Stimulated activated CD4-positive, alpha-beta T cell treated with anti-CD3 and anti-CD28 coated beads, Interleukin-15, amount 100 ng/mL, for 24 hours (primary cell): Measurements from ENCODE around the gene TMEM89.

ENCODE experiments used
- DNase-seq: peaks from one replicate; pipeline ENCODE4 v3.0.0-alpha.2; 2020

The TMEM89 gene

GRCh38 chr3:48621461-48621869 is at the start of gene TMEM89:
TSS of gene TMEM89 (minus strand) at chr3:48621769. CDS start at chr3:48621756, 13 bp downstream.
- DNase-seq: no peak

- DNase-seq: no peak
Observed at GRCh38 chr3:48664929-48665328, 43.4 kb upstream of the TMEM89 start.

DNA sequence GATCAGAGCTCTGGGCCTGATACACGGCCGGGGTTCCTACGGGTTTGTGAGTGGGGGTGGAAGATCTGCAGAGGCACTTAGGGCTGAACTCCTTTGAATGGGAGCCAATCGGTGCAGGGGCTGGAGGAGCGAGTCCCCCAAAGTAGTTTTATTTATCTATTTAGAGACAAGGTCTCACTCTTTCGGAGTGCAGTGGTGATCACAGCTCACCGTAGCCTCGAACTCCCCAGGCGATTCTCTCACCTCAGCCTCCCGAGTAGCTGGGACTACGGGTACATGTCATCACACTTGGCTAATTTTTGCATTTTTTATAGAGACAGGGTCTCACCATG is 42.7 kb upstream of the TMEM89 start:
- DNase-seq: no peak

DNA sequence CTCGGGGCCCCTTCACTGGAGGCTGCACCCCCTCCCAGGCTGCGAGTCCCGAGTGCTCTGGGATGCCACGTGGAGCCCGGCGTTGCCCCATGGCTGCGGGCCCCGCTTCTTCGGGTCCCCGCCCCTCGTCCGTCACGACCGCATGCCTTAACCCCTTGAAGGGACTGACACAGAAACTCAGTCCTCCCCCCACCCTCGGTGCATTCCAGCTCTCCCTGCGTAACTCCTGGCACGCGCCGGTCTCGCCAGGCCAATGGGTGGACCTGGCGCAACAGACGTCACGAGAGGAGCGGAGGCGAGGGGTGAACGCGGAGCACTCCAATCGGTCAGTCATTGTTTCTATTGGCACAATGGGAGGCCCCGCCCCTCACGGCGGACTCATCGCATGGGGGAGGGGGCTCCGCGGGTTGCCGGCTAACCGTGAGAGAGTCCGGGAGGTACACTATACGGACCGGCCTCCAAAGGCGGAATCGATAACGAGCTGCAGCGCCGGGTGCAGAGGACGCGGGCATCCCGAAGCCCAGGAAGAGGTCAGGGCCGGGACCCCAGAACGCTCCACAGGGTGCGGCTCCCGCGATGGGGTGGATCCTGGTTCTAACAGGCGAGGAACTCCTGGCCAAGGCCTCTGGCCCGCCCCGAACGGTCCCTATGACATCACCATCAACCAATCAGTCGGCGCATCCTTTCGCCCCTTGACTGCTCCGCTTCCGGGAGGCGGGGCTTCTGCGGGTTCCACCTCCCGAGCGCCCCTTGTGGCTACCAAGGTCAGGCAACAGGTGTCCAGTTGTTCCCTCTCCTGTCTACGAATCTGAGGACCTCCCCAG is 42.1 kb upstream of the TMEM89 start:
- DNase-seq: peak; percentile 95

GRCh38 chr3:48662753-48663488 is 41.4 kb upstream of the TMEM89 start, which contains the start of gene CELSR3:
TSS of gene CELSR3 (minus strand) at chr3:48662886. CDS start at chr3:48662634, 252 bp downstream.
- DNase-seq: peak; percentile 75

GRCh38 chr3:48662145-48662752 is 40.7 kb upstream of the TMEM89 start:
- DNase-seq: no peak

GRCh38 chr3:48661501-48662144 is 40.1 kb upstream of the TMEM89 start:
- DNase-seq: peak; percentile 76

DNA sequence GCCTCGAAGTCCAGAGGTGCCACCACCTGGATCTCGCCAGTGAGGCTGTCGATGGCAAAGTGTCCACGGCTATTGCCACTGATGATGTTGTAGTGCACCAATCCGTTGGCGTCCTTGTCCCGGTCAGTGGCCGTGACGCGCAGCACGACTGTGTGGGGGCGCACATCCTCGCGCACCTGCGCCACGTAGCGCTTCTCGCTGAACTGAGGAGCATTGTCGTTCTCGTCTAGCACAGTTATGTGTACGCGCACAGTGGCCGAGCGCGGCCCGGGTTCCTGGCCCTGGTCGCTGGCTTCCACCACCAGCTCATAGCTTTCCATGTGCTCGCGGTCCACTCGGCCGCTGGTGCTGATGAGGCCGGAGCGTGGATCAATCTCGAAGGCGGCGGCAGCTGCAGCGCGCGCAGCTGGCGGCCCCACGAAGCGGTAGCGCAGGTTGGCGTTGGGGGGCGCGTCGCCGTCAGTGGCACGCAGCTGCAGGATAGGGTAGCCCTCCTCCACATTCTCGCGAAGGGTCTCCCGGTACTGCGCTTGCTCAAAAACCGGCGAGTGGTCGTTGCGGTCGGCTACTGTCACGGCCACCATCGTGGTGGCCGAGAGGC is 39.3 kb upstream of the TMEM89 start:
- DNase-seq: no peak

GRCh38 chr3:48656841-48657281 is 35.3 kb upstream of the TMEM89 start:
- DNase-seq: peak; percentile 54

DNA sequence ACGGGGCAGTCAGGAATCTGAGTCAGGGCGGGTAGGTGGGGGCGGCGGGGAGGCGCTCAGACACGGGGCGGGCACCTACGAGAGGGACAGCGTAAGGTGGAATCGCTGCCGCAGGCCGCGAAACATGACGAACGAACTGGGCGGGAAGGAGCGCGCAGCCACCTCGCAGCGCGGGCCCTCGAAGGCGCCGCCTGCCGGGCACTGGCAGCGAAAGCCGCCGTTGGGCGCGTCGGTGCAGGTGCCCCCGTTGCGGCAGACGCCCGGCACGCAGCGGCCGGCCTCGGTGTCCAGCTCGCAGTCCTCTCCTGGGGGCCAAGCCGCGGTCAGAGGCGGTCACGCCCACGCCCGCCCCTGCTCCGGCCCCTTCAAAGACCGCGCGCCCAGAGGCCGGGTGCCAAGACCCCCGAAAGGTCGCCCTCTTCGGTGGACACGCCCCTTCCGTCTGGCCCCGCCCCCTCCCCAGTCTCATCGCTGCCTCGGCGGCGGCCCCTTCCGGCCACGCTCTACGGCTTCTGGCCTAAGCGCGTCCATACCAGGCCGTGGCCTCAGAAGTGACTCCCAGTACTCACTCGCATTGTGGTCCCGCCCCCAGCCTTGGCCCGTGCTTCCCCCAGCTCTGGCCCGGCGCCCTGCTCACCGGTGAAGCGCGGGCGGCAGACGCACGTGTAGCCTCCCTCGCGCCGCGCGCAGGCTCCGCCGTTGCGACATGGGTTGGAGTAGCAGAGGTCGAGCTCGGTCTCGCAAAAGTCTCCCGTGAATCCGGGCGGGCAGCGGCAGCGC is 34.7 kb upstream of the TMEM89 start:
- DNase-seq: peak; percentile 91

- DNase-seq: peak; percentile 72
Observed at GRCh38 chr3:48655606-48656005, 34.0 kb upstream of the TMEM89 start.

DNA sequence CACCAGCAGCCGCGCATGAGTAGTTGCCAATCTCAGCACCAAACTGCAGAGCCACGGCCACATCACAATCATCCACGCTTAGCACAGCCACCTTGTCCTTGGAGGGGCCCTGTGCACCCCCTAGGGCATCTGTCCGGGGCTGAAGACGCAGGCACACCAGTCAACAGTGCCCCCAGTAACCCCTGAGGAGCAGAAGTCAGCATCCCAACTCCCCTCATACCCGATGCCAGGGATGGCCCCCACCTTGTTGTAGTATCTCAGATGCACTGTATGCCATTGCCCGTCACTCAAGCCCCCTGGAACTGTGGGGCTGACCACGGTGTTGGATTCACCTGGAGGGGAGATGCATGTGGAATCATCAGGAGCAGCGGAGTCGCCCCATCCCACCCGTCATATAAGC is 33.5 kb upstream of the TMEM89 start:
- no peak for DNase-seq

- DNase-seq: no peak
Observed at GRCh38 chr3:48652923-48653715, 31.6 kb upstream of the TMEM89 start.

DNA sequence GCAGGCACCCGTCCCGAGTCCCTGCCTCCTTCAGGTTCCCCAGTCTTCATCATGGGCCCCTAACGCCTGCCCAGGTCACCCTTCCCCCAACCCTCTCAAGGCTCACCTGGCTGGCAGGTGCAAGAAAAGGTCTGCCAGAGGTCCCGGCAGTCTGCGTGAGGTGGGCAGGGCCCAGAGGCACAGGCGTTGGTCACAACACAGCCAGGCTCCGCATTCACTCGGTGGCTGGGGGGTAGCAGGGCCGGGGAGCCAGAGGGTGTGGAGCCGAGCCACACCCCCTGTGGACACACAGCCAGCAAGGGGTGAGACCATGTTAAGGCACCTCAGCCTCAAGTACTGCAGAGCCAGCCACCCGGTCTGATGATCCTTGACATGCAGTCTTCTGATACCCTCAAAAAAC is 30.2 kb upstream of the TMEM89 start:
- DNase-seq: no peak

DNA sequence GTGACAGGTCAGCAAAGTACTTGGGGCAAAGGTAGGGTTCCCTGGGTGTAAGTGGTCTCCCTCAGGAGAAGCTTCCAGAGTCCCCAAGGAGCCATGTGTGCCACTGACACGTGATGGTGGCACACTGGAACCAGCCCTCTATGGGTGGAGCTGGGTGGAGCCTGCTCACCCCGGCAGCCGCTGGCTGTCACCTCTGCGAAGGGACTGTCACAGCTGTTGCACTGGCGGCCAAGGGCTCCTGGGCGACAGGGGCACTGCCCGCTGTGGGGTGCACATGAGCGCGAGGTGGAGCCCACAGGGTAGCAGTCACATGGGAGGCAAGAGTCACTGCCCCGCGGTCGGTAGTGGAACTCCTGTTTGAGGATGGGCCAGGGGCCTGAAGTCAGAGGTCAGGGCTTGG is 29.2 kb upstream of the TMEM89 start:
- no peak for DNase-seq

GRCh38 chr3:48648188-48648850 is 26.8 kb upstream of the TMEM89 start:
- no peak for DNase-seq

GRCh38 chr3:48647714-48648113 is 26.1 kb upstream of the TMEM89 start:
- no peak for DNase-seq

DNA sequence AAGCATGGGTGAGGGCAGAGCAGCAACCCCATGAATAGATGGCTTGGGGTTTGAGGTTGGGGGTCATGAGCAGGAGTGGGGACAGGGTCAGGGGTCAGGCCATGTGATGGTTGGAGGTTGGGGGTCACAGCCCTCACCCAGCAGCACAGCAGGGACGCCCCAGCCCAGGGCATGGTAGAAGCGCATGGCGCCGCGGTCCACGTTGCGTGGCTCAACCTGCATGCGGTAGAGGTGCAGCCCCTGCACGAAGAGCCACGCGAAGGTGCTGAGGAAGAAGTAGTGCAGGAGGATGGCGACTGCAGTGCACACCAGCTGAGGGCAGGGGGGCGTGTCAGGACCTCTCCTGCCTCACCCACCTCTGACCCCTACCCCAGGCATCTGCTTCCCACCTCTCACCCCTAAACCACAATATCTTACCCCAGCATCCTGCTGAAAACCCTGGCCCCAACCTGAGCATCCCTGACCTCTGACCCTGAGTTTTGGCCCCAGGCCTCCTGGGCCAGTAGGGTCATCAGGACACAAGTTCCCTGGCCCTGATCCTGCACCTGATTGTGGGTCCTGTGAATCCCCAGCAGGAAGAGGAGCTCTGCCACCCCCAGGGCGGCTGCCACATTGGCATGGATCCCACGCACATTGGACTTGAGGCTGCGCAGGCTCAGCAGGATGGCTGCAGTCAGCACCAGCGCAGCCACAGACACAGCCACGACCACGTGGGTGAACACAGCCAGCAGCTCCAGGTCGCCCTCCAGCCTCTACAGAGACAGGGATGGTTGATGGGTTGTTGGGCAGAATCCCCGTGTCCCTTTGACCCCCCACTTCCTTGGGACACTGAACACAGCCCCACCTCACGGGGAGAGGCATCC is 23.6 kb upstream of the TMEM89 start:
- no peak for DNase-seq

- DNase-seq: no peak
Observed at GRCh38 chr3:48642605-48643004, 21.0 kb upstream of the TMEM89 start.

DNA sequence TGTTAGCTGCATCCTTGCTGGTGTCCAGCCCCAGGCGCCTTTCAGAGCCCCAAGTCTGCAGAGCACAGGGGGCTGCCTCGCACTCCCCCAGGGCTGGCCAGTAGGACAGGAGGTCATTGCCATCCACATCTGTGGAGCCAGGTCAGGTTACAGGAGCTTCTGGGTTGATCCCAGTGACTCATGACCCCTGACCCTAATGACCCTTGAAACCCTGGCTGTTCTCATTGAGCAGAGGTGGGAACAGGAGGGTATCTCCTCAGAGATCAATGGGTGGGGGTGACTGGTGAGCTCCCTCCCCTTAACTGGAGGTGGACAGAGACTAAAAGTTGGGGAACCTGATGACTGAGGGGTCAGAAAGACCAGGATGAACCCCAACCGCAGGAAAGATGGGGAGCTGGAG is 19.8 kb upstream of the TMEM89 start:
- no peak for DNase-seq
